Stimulated activated naive CD8-positive, alpha-beta T cell treated with anti-CD3 and anti-CD28 coated beads, Interleukin-15, amount 100 ng/mL, for 72 hours (primary cell): ENCODE data around the gene CDKN3.
"Not testable (repeated sequence)": the region's sequence is repeated elsewhere in the genome, so short reads cannot be mapped to it uniquely, and the experiment has no call there.

ENCODE experiments used
- ATAC-seq: fragments of 150-1000 bp; cut with Tn5 transposase; 2 replicates; pipeline ENCODE4 v1.10.0; 2021; ENCODE audit warnings: mild to moderate bottlenecking, moderate library complexity
- DNase-seq, 2 donors: peaks; one replicate each; pipeline ENCODE4 v3.0.0; 2021 to 2022
- H3K27ac Mint-ChIP-seq, 2 donors: one replicate each; pipeline ENCODE4 v1.8.0; 2022; ENCODE audit warnings: mild to moderate bottlenecking in 2 of 2, mixed read lengths in 2 of 2, moderate library complexity in 2 of 2
- H3K27me3 Mint-ChIP-seq: one replicate; pipeline ENCODE4 v1.8.0; 2022; ENCODE audit warnings: mixed read lengths
- H3K4me1 Mint-ChIP-seq: one replicate; pipeline ENCODE4 v1.8.0; 2022; ENCODE audit warnings: mild to moderate bottlenecking, mixed read lengths
- H3K4me3 Mint-ChIP-seq, 2 donors: one replicate each; pipeline ENCODE4 v1.8.0; 2022; ENCODE audit warnings: mild to moderate bottlenecking in 2 of 2, mixed read lengths in 2 of 2, moderate library complexity in 1 of 2
- H3K9me3 Mint-ChIP-seq, 2 donors: one replicate each; pipeline ENCODE4 v1.8.0; 2022; ENCODE audit warnings: mixed read lengths in 2 of 2

Gene CDKN3

DNA sequence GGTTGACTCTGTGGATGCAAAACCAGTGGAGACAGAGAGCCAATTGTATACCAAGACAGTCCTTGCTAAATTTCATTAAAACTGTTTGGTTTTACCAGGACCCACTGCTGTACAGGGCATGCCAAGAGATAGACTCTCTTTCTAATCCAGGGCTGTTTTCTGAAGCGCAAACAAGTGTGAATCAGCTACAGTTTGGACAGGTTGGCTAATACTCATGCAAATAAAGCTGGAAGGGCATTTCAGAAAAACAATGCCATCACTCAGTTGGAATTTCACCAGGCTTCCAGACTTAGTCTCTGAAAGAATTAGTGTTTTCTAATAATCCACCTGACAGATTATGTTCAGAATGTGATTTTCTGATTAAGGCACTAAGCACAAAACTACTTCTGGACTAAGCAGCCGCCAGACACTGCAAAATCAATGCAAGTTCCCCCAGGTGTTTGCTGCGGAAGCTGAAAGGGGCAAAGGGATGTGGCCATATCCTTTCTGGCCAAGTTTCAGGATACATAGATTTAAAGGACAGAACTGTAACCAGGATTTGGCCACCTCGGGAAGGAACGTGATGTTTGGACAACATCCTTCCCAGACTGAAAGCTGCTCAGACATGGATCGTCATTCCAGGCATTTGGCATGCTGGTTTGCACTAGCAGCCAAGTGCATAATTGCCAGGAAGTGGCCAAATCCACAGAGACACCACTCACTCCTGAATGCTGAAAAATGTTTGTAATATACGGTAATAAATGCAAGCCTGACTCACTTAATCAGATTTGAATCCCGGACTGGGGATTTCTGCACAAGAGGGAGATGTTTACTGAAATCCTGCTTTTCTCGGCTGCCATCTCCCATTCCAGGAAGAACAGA lies 32.0 kb upstream of the CDKN3 start:
- H3K9me3 Mint-ChIP-seq: no peaks in the 10 kb centered on the region
- H3K4me1 Mint-ChIP-seq: peaks cover 5% of the 10 kb centered on the region
- no peak for ATAC-seq
- peaks cover 23% of the 10 kb centered on the region for H3K27me3 Mint-ChIP-seq
- no peak overlapping the region for H3K4me3 Mint-ChIP-seq
- H3K27ac Mint-ChIP-seq: no peak overlapping the region
- no peak for DNase-seq

- Mint-ChIP-seq H3K27me3 (peaks cover 14% of the 10 kb centered on the region), H3K4me1 (peaks cover 5% of the 10 kb centered on the region), H3K9me3 (no peaks in the 10 kb centered on the region), H3K4me3 (no peak overlapping the region), H3K27ac (no peak overlapping the region)
- ATAC-seq (peak; percentile 96), DNase-seq (peak; percentile 9 to 27)
Observed at GRCh38 chr14:54366736-54367735, 29.8 kb upstream of the CDKN3 start.

GRCh38 chr14:54368291-54368690 lies 28.5 kb upstream of the CDKN3 start:
- no peak overlapping the region for H3K4me3 Mint-ChIP-seq
- H3K27ac Mint-ChIP-seq: no peak overlapping the region
- no peak for DNase-seq
- no peak for ATAC-seq
- H3K27me3 Mint-ChIP-seq: peaks cover 7% of the 10 kb centered on the region
- H3K9me3 Mint-ChIP-seq: no peaks in the 10 kb centered on the region
- H3K4me1 Mint-ChIP-seq: peaks cover 5% of the 10 kb centered on the region

- H3K9me3 Mint-ChIP-seq: no peaks in the 10 kb centered on the region
- DNase-seq (no peak), ATAC-seq (no peak)
- peak overlapping the region in 1 of 2 donors; percentile 8 for H3K27ac Mint-ChIP-seq
- peaks cover 7% of the 10 kb centered on the region for H3K27me3 Mint-ChIP-seq
- H3K4me3 Mint-ChIP-seq: no peak overlapping the region
- H3K4me1 Mint-ChIP-seq: no peaks in the 10 kb centered on the region
Observed at GRCh38 chr14:54369343-54369742, 27.5 kb upstream of the CDKN3 start.

GRCh38 chr14:54370323-54371198 lies 26.2 kb upstream of the CDKN3 start:
- no peak overlapping the region for H3K4me3 Mint-ChIP-seq
- no peaks in the 10 kb centered on the region for H3K9me3 Mint-ChIP-seq
- H3K27me3 Mint-ChIP-seq: peaks cover 7% of the 10 kb centered on the region
- no peak for DNase-seq
- no peaks in the 10 kb centered on the region for H3K4me1 Mint-ChIP-seq
- H3K27ac Mint-ChIP-seq: no peak overlapping the region
- no peak for ATAC-seq

DNA sequence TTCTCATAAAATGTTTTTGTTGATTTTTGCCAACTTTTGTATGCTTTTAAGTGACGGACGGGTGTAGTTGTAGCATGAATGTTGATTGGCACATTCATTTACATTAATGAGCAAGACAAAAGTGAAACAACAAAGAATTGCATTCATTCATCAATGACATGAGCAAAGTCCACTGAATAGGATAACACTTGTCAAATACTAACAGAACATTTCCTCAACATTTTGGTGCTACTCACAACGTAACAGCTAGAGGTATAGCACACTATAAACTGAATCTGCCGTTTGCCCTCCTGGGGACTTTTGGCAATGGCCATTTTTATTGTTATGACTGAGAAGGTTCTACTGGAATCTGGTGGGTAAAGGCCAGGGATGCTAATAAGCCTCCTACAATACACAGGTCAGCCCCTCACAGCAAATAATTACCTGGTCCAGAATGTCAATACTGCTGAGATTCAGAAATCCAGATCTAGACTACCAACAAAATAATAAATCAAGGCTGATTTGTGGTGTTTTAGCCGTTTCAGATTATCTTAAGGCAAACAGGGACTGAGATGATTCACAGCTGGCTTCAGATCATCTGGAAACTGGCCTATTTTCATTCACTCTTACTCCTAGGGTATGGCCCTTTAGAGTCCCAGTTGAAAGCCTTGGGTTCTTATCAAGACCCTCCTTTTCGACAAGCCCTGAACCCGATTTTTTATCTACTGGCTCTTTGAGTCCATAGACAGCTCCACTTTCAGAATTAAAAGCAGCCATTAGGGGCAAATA lies 22.5 kb upstream of the CDKN3 start:
- ATAC-seq (no peak), DNase-seq (no peak)
- peaks cover 14% of the 10 kb centered on the region for H3K27me3 Mint-ChIP-seq
- no peak overlapping the region for H3K27ac Mint-ChIP-seq
- no peaks in the 10 kb centered on the region for H3K9me3 Mint-ChIP-seq
- H3K4me1 Mint-ChIP-seq: no peaks in the 10 kb centered on the region
- H3K4me3 Mint-ChIP-seq: no peak overlapping the region

- DNase-seq (no peak), ATAC-seq (no peak)
- Mint-ChIP-seq H3K9me3 (peaks cover 0 to 6% of the 10 kb centered on the region in 2 donors), H3K4me1 (no peaks in the 10 kb centered on the region), H3K27me3 (peaks cover 21% of the 10 kb centered on the region), H3K4me3 (no peak overlapping the region), H3K27ac (no peak overlapping the region)
Observed at GRCh38 chr14:54377501-54377900, 19.3 kb upstream of the CDKN3 start.

DNA sequence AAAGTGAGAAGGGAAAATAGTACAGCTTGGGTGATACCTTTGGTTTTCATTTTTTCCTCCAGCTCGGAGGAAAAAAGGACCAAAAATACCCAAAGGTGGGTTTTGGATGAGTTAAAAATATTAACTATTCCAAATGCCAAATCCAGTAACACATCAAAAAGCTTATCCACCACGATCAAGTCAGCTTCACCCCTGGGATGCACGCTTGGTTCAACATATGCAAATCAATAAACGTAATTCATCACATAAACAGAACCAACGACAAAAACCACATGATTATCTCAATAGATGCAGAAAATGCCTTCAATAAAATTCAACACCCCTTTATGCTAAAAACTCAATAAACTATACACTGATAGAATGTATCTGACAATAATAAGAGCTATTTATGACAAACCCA lies 17.9 kb upstream of the CDKN3 start:
- not testable (repeated sequence) for ATAC-seq, H3K9me3 Mint-ChIP-seq, DNase-seq, H3K4me3 Mint-ChIP-seq, H3K4me1 Mint-ChIP-seq, H3K27ac Mint-ChIP-seq
- peaks cover 21% of the 10 kb centered on the region for H3K27me3 Mint-ChIP-seq

DNA sequence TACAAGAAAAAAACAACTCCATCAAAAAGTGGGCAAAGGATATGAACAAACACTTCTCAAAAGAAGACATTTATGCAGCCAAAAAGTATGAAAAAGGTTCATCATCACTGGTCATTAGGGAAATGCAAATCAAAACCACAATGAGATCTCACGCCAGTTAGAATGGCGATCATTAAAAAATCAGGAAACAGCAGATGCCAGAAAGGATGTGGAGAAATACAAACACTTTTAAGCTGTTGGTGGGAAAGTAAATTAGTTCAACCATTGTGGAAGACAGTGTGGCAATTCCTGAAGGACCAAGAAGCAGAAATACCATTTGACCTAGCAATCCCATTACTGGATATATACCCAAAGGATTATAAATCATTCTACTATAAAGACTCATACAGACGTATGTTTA lies 16.2 kb upstream of the CDKN3 start:
- not testable (repeated sequence) for H3K4me1 Mint-ChIP-seq, H3K9me3 Mint-ChIP-seq, DNase-seq, H3K27ac Mint-ChIP-seq, H3K4me3 Mint-ChIP-seq, ATAC-seq
- peaks cover 21% of the 10 kb centered on the region for H3K27me3 Mint-ChIP-seq

DNA sequence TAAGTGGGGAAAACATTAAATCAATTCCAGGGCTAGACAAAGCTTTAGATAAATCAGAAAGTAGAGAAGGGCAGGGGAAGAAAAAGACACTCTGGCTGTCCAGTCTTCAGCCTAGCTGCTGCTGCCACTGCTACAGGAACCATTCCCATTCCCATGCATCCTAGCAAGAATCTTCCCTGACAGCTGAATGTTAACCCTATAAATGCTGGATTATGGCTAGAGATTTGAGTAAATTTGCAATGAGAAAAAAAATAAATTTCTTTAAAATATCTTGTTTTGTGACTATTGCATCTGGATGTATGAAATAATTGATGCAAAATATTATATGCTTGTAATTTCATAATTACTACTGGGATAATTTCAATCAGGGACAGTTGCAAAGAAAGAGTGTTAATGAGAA lies 15.0 kb upstream of the CDKN3 start:
- peaks cover 0 to 6% of the 10 kb centered on the region in 2 donors for H3K9me3 Mint-ChIP-seq
- ATAC-seq: no peak
- no peak overlapping the region for H3K27ac Mint-ChIP-seq
- H3K4me3 Mint-ChIP-seq: no peak overlapping the region
- peaks cover 23% of the 10 kb centered on the region for H3K27me3 Mint-ChIP-seq
- DNase-seq: no peak
- no peaks in the 10 kb centered on the region for H3K4me1 Mint-ChIP-seq

DNA sequence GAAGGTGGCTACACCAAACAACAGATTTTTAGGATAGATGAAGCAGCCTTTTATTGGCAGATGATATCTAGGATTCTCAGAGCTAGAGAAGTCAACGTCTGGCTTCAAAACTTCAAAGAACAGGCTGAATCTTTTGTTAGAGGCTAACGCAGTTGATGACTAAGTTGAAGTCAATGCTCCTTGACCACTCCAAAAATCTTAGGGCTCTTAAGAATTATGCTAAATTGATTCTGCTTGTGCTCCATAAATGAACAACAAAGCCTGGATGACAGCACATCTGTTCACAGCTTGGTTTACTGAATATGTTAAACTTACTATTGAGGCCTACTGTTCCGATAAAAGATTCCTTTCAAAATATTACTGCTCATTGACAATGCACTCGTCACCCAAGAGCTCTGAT lies 13.0 kb upstream of the CDKN3 start:
- H3K4me3 Mint-ChIP-seq: no peak overlapping the region
- DNase-seq (no peak), ATAC-seq (no peak)
- H3K27ac Mint-ChIP-seq: no peak overlapping the region
- H3K4me1 Mint-ChIP-seq: no peaks in the 10 kb centered on the region
- H3K27me3 Mint-ChIP-seq: peaks cover 31% of the 10 kb centered on the region
- H3K9me3 Mint-ChIP-seq: peaks cover 0 to 6% of the 10 kb centered on the region in 2 donors

- DNase-seq (no peak), ATAC-seq (no peak)
- Mint-ChIP-seq H3K4me1 (no peaks in the 10 kb centered on the region), H3K9me3 (no peaks in the 10 kb centered on the region), H3K27ac (no peak overlapping the region), H3K4me3 (no peak overlapping the region), H3K27me3 (peaks cover 25% of the 10 kb centered on the region)
Observed at GRCh38 chr14:54385556-54385955, 11.3 kb upstream of the CDKN3 start.

DNA sequence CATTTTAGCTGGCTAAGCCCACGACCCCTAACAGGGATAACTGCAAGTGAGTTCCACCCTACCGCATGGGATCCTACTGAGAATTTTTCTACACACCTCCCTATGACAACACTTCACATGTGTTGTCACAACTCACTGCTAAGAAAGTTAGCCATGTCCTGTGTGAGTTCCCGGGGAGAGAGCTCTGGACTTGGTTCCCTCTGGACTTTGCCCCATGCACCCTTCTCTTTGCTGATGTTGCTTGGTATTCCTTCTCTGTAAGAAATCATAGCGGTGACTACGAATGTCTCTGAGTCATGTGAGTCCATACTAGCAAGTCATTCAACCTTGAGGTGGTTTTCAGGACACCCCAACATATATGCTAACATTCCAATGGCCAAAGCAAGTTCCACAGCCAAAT lies 9.5 kb upstream of the CDKN3 start:
- Mint-ChIP-seq H3K4me3 (no peak overlapping the region), H3K4me1 (no peaks in the 10 kb centered on the region), H3K9me3 (no peaks in the 10 kb centered on the region), H3K27ac (no peak overlapping the region), H3K27me3 (peaks cover 25% of the 10 kb centered on the region)
- no peak for ATAC-seq
- no peak for DNase-seq

DNA sequence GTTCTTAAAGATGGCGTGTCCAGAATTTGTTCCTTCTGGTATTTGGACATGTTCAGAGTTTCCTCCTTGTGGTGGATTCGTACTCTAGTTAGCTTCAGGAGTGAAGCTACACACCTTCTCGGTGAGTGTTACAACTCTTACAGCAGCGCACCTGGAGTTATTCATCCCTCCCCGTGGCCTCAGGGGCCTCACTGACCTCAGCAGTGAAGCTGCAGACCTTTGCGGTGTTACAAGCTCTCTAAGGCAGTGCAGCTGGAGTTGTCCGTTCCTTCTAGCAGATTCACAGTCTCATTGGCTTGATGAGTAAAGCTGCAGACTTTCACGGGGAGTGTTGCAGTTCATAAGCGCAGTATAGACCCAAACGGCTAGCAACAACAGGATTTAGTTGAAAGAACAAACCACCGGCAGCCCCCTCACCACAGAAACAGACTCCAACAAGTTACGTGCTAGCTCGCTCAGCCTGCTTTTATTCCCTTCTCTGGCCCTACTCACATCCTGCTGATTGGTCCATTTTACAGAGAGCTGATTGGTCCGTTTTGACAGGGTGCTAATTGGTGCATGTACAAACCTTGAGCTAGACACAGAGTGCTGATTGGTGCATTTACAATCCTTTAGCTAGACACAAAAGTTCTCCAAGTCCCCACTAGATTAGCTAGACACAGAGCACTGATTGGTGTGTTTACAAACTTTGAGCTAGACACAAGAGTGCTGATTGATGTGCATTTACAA lies 4.5 kb upstream of the CDKN3 start:
- peaks cover 18% of the 10 kb centered on the region for H3K27me3 Mint-ChIP-seq
- H3K4me3 Mint-ChIP-seq: no peak overlapping the region
- H3K9me3 Mint-ChIP-seq: no peaks in the 10 kb centered on the region
- peaks cover 8% of the 10 kb centered on the region for H3K4me1 Mint-ChIP-seq
- no peak for DNase-seq
- no peak overlapping the region for H3K27ac Mint-ChIP-seq
- ATAC-seq: no peak
